Effector CD4-positive, alpha-beta T cell (primary cell): ENCODE results near the gene OR4D2. TPM values are rescaled to one million over a fixed set of nuclear protein-coding genes. Genes with fewer than 3 reads are reported as not detected.
"Not testable (repeated sequence)": the region's sequence is repeated elsewhere in the genome, so short reads cannot be mapped to it uniquely, and the experiment has no call there.

ENCODE experiments used
- DNase-seq: peaks from one replicate; pipeline ENCODE4 v3.0.0-alpha.2; 2020
- total RNA-seq: gene quantifications from one replicate; lab custom pipeline; 2026; lab: John Stamatoyannopoulos, UW

The OR4D2 gene
- not detected for total RNA-seq

GRCh38 chr17:58166682-58167081 lies at the start of gene OR4D2:
Gene OR4D2, plus strand, starts transcription at chr17:58166982. Its CDS starts 2,674 bp downstream, at chr17:58169656.
- no peak for DNase-seq

- DNase-seq = no peak
Measured at GRCh38 chr17:58117382-58117781, 49.4 kb upstream of the OR4D2 start.

- no peak for DNase-seq
Measured at GRCh38 chr17:58119491-58119890, 47.3 kb upstream of the OR4D2 start.

- DNase-seq = peak; percentile 41
Measured at GRCh38 chr17:58120195-58120822, 46.5 kb upstream of the OR4D2 start.

GRCh38 chr17:58121925-58122324 lies 44.9 kb upstream of the OR4D2 start:
- peak; percentile 24 for DNase-seq

- no peak for DNase-seq
Measured at GRCh38 chr17:58127846-58128245, 38.9 kb upstream of the OR4D2 start.

- not testable (repeated sequence) for DNase-seq
Measured at GRCh38 chr17:58132697-58133096, 34.1 kb upstream of the OR4D2 start.

GRCh38 chr17:58136669-58137279 lies 30.0 kb upstream of the OR4D2 start:
- DNase-seq = no peak

- DNase-seq = no peak
Measured at GRCh38 chr17:58141505-58141904, 25.3 kb upstream of the OR4D2 start.

GRCh38 chr17:58143335-58143734 lies 23.4 kb upstream of the OR4D2 start:
- DNase-seq = not testable (repeated sequence)

- DNase-seq = no peak
Measured at GRCh38 chr17:58144801-58145200, 22.0 kb upstream of the OR4D2 start.

- DNase-seq = no peak
Measured at GRCh38 chr17:58147930-58148434, 18.8 kb upstream of the OR4D2 start, which contains the start of gene OR4D1. Gene OR4D1, plus strand, starts transcription at chr17:58148384. Its CDS starts 6,770 bp downstream, at chr17:58155154.

GRCh38 chr17:58148609-58149008 lies 18.2 kb upstream of the OR4D2 start:
- DNase-seq = no peak

- no peak for DNase-seq
Measured at GRCh38 chr17:58150394-58150793, 16.4 kb upstream of the OR4D2 start.

GRCh38 chr17:58153046-58153445 lies 13.7 kb upstream of the OR4D2 start:
- DNase-seq = peak; percentile 46

- no peak for DNase-seq
Measured at GRCh38 chr17:58153671-58154070, 13.1 kb upstream of the OR4D2 start.

GRCh38 chr17:58156839-58157803 lies 9.7 kb upstream of the OR4D2 start:
- DNase-seq = peak; percentile 23

GRCh38 chr17:58158181-58158580 lies 8.6 kb upstream of the OR4D2 start:
- DNase-seq = no peak

- no peak for DNase-seq
Measured at GRCh38 chr17:58161566-58161965, 5.2 kb upstream of the OR4D2 start.

- DNase-seq = no peak
Measured at GRCh38 chr17:58165981-58166380, 801 bp upstream of the OR4D2 start.

- DNase-seq = no peak
Measured at GRCh38 chr17:58170622-58171021, 3.8 kb downstream of the OR4D2 start.

GRCh38 chr17:58172369-58173071 lies 5.7 kb downstream of the OR4D2 start:
- peak; percentile 15 for DNase-seq
